ENCODE data around the gene KAT6B. TPM values are rescaled to one million over a fixed set of nuclear protein-coding genes. Genes with fewer than 3 reads are reported as not detected.

The KAT6B gene
- total and polyA plus RNA-seq, 2 experiments from 2014 or later: 15.8 to 36.2 TPM

GRCh38 chr10:75008952-75009351, 182.6 kb downstream of the KAT6B start:
- Histone ChIP-seq H2AFZ (no peak overlapping the region), H3K4me3 (no peak overlapping the region), H3K79me2 (no peaks in the 10 kb centered on the region), H3K27me3 (no peaks in the 10 kb centered on the region), H3K4me2 (no peak overlapping the region), H3K4me1 (ENCODE audit: insufficient read depth) (no peaks in the 10 kb centered on the region), H3K9me3 (ENCODE audit: low read depth) (no peaks in the 10 kb centered on the region), H3K9me2 (replicated peaks; ENCODE audit: insufficient read depth) (no peaks in the 10 kb centered on the region), H4K20me1 (ENCODE audit: insufficient read depth, poor library complexity, severe bottlenecking) (no peaks in the 10 kb centered on the region), H3K27ac (no peak overlapping the region), H3K36me3 (replicated peaks; ENCODE audit: insufficient read depth, low read depth) (no peaks in the 10 kb centered on the region)
- 85% methylated on average over 1 of the region's 1 CpG for WGBS (ENCODE audit: low lambda C conversion rate, missing lambda C conversion rate)
- no peak for DNase-seq (ENCODE audit: low spot score)
- no peak for TF ChIP-seq CTCF (IDR thresholded peaks at IDR 0.05; ENCODE audit: poor library complexity)
- TF ChIP-seq EZH2 (IDR thresholded peaks at IDR 0.05; ENCODE audit: borderline replicate concordance): no peak
- no peak for TF ChIP-seq EZH2phosphoT487 (IDR thresholded peaks at IDR 0.05; ENCODE audit: low read depth, severe bottlenecking, unreplicated experiment)

- Histone ChIP-seq H3K4me3 (no peak overlapping the region), H3K27me3 (no peaks in the 10 kb centered on the region), H3K4me1 (ENCODE audit: insufficient read depth) (no peaks in the 10 kb centered on the region), H3K9me2 (replicated peaks; ENCODE audit: insufficient read depth) (no peaks in the 10 kb centered on the region), H4K20me1 (ENCODE audit: insufficient read depth, poor library complexity, severe bottlenecking) (no peaks in the 10 kb centered on the region), H3K27ac (no peak overlapping the region), H2AFZ (no peak overlapping the region), H3K4me2 (no peak overlapping the region), H3K36me3 (replicated peaks; ENCODE audit: insufficient read depth, low read depth) (no peaks in the 10 kb centered on the region), H3K9me3 (ENCODE audit: low read depth) (no peaks in the 10 kb centered on the region), H3K79me2 (no peaks in the 10 kb centered on the region)
- TF ChIP-seq EZH2phosphoT487 (IDR thresholded peaks at IDR 0.05; ENCODE audit: low read depth, severe bottlenecking, unreplicated experiment): no peak
- no peak for TF ChIP-seq EZH2 (IDR thresholded peaks at IDR 0.05; ENCODE audit: borderline replicate concordance)
- no peak for TF ChIP-seq CTCF (IDR thresholded peaks at IDR 0.05; ENCODE audit: poor library complexity)
- no peak for DNase-seq (ENCODE audit: low spot score)
- WGBS (ENCODE audit: low lambda C conversion rate, missing lambda C conversion rate): 86% methylated on average over 5 of the region's 5 CpGs
Observed at GRCh38 chr10:75009426-75009825, 183.0 kb downstream of the KAT6B start.

- no peaks in the 10 kb centered on the region for H3K36me3 ChIP-seq (replicated peaks; ENCODE audit: insufficient read depth, low read depth)
- no peaks in the 10 kb centered on the region for H3K4me1 ChIP-seq (ENCODE audit: insufficient read depth)
- H4K20me1 ChIP-seq (ENCODE audit: insufficient read depth, poor library complexity, severe bottlenecking): no peaks in the 10 kb centered on the region
- no peak overlapping the region for H3K4me3 ChIP-seq
- DNase-seq (ENCODE audit: low spot score): no peak
- H3K27me3 ChIP-seq: no peaks in the 10 kb centered on the region
- 100% methylated on average over 1 of the region's 1 CpG for WGBS (ENCODE audit: low lambda C conversion rate, missing lambda C conversion rate)
- H3K9me2 ChIP-seq (replicated peaks; ENCODE audit: insufficient read depth): no peaks in the 10 kb centered on the region
- H3K79me2 ChIP-seq: no peaks in the 10 kb centered on the region
- H3K27ac ChIP-seq: no peak overlapping the region
- H3K9me3 ChIP-seq (ENCODE audit: low read depth): no peaks in the 10 kb centered on the region
- no peak overlapping the region for H3K4me2 ChIP-seq
- no peak for TF ChIP-seq EZH2phosphoT487 (IDR thresholded peaks at IDR 0.05; ENCODE audit: low read depth, severe bottlenecking, unreplicated experiment)
- TF ChIP-seq EZH2 (IDR thresholded peaks at IDR 0.05; ENCODE audit: borderline replicate concordance): no peak
- TF ChIP-seq CTCF (IDR thresholded peaks at IDR 0.05; ENCODE audit: poor library complexity): no peak
- no peak overlapping the region for H2AFZ ChIP-seq
Observed at GRCh38 chr10:75010373-75010772, 184.0 kb downstream of the KAT6B start.

GRCh38 chr10:75011221-75011620, 184.8 kb downstream of the KAT6B start:
- no peaks in the 10 kb centered on the region for H3K9me2 ChIP-seq (replicated peaks; ENCODE audit: insufficient read depth)
- H3K4me1 ChIP-seq (ENCODE audit: insufficient read depth): no peaks in the 10 kb centered on the region
- H3K27ac ChIP-seq: no peak overlapping the region
- H2AFZ ChIP-seq: no peak overlapping the region
- no peaks in the 10 kb centered on the region for H3K36me3 ChIP-seq (replicated peaks; ENCODE audit: insufficient read depth, low read depth)
- no peak for TF ChIP-seq CTCF (IDR thresholded peaks at IDR 0.05; ENCODE audit: poor library complexity)
- TF ChIP-seq EZH2 (IDR thresholded peaks at IDR 0.05; ENCODE audit: borderline replicate concordance): no peak
- 82% methylated on average over 1 of the region's 1 CpG for WGBS (ENCODE audit: low lambda C conversion rate, missing lambda C conversion rate)
- no peaks in the 10 kb centered on the region for H3K27me3 ChIP-seq
- no peak for DNase-seq (ENCODE audit: low spot score)
- H3K79me2 ChIP-seq: no peaks in the 10 kb centered on the region
- H4K20me1 ChIP-seq (ENCODE audit: insufficient read depth, poor library complexity, severe bottlenecking): no peaks in the 10 kb centered on the region
- no peak overlapping the region for H3K4me2 ChIP-seq
- H3K4me3 ChIP-seq: no peak overlapping the region
- H3K9me3 ChIP-seq (ENCODE audit: low read depth): no peaks in the 10 kb centered on the region

Measured in hepatocyte (in vitro differentiated cells).